Skin epidermis (tissue), 12 donors: ENCODE measurements around the gene TMC8.
"Not testable (repeated sequence)": the region's sequence is repeated elsewhere in the genome, so short reads cannot be mapped to it uniquely, and the experiment has no call there.

Experiments used
- H3K27ac ChIP-seq, 21 experiments: fragments of 200-600 bp; sonication (generic) in 11 of 21; one replicate each; pipeline ENCODE4 v1.5.0; 2020; ENCODE audit warnings: mild to moderate bottlenecking in 3 of 21, inconsistent platforms in 2 of 21, moderate library complexity in 2 of 21
- H3K4me3 ChIP-seq, 7 experiments: fragments of 200-600 bp; sonication (generic) in 2 of 7; one replicate each; pipeline ENCODE4 v1.5.0; 2020; ENCODE audit warnings: inconsistent platforms in 2 of 7, mild to moderate bottlenecking in 2 of 7, moderate library complexity in 1 of 7

Gene TMC8

GRCh38 chr17:78132084-78132676 is 1.6 kb downstream of the TMC8 start:
- Histone ChIP-seq H3K27ac (peak overlapping the region; percentile 14 to 98 (median 79)), H3K4me3 (peak overlapping the region; percentile 38 to 54 (median 44))

- H3K4me3 ChIP-seq: peak overlapping the region in 6 of 7 experiments; percentile 38 to 54 (median 45)
- H3K27ac ChIP-seq: peak overlapping the region in 15 of 21 experiments; percentile 55 to 98 (median 85)
Measured at GRCh38 chr17:78132767-78133178, 2.2 kb downstream of the TMC8 start.

GRCh38 chr17:78133179-78133951 is 2.8 kb downstream of the TMC8 start:
- Histone ChIP-seq H3K27ac (peak overlapping the region in 11 of 21 experiments; percentile 49 to 98 (median 85)), H3K4me3 (peak overlapping the region in 2 of 7 experiments; percentile 0 to 38)

- peak overlapping the region in 1 of 7 experiments; percentile 0 for H3K4me3 ChIP-seq
- H3K27ac ChIP-seq: peak overlapping the region in 7 of 21 experiments; percentile 43 to 98 (median 79)
Measured at GRCh38 chr17:78133971-78134898, 3.7 kb downstream of the TMC8 start.

GRCh38 chr17:78134899-78135385 is 4.4 kb downstream of the TMC8 start:
- H3K27ac ChIP-seq: peak overlapping the region in 1 of 21 experiments; percentile 4
- H3K4me3 ChIP-seq: no peak overlapping the region

GRCh38 chr17:78135858-78136500 is 5.4 kb downstream of the TMC8 start:
- H3K27ac ChIP-seq: no peak overlapping the region
- no peak overlapping the region for H3K4me3 ChIP-seq

- no peak overlapping the region for H3K4me3 ChIP-seq
- H3K27ac ChIP-seq: peak overlapping the region in 3 of 21 experiments; percentile 16 to 34 (median 18)
Measured at GRCh38 chr17:78137392-78138203, 7.0 kb downstream of the TMC8 start.

GRCh38 chr17:78138204-78139060 is 7.9 kb downstream of the TMC8 start:
- Histone ChIP-seq H3K4me3 (no peak overlapping the region), H3K27ac (peak overlapping the region in 3 of 21 experiments; percentile 6 to 34 (median 14))

GRCh38 chr17:78139861-78140168 is 9.2 kb downstream of the TMC8 start:
- peak overlapping the region in 6 of 21 experiments; percentile 12 to 87 (median 55) for H3K27ac ChIP-seq
- H3K4me3 ChIP-seq: not testable (repeated sequence)

- Histone ChIP-seq H3K4me3 (peak overlapping the region; percentile 0 to 41 (median 15)), H3K27ac (peak overlapping the region in 20 of 21 experiments; percentile 67 to 88 (median 78))
Measured at GRCh38 chr17:78140169-78141051, 9.8 kb downstream of the TMC8 start.

GRCh38 chr17:78141437-78142118 is 11.0 kb downstream of the TMC8 start:
- H3K4me3 ChIP-seq: peak overlapping the region in 4 of 7 experiments; percentile 3 to 27 (median 14)
- peak overlapping the region in 20 of 21 experiments; percentile 62 to 88 (median 76) for H3K27ac ChIP-seq

- Histone ChIP-seq H3K4me3 (no peak overlapping the region), H3K27ac (peak overlapping the region in 17 of 21 experiments; percentile 62 to 88 (median 75))
Measured at GRCh38 chr17:78142119-78142861, 11.7 kb downstream of the TMC8 start.

GRCh38 chr17:78143214-78144146 is 12.9 kb downstream of the TMC8 start:
- no peak overlapping the region for H3K4me3 ChIP-seq
- peak overlapping the region in 12 of 21 experiments; percentile 6 to 74 (median 55) for H3K27ac ChIP-seq

- no peak overlapping the region for H3K4me3 ChIP-seq
- peak overlapping the region in 16 of 21 experiments; percentile 1 to 74 (median 52) for H3K27ac ChIP-seq
Measured at GRCh38 chr17:78144147-78144719, 13.7 kb downstream of the TMC8 start.
